Vagina (tissue), 2 donors: ENCODE results near the gene EXTL2.

Experiments used
- POLR2A ChIP-seq, 2 donors: fragments of 450-650 bp; IDR thresholded peaks; one replicate each; pipeline ENCODE4 v1.6.1; 2017; ENCODE audit warnings: antibody characterized with exemption in 2 of 2, mild to moderate bottlenecking in 2 of 2, moderate library complexity in 2 of 2
- POLR2AphosphoS5 ChIP-seq, 2 donors: sonication (generic); formaldehyde crosslinking; IDR thresholded peaks; one replicate each; pipeline ENCODE4 v1.9.0; 2017; ENCODE audit warnings: antibody characterized with exemption in 2 of 2, mild to moderate bottlenecking in 2 of 2, low read depth in 1 of 2; ENCODE audit not compliant: insufficient read depth in 1 of 2
- TF ChIP-seq, protein P1 (sequence below), 3 experiments: fragments of 450-650 bp in 2 of 3; fragments of 200-600 bp in 1 of 3; sonication (generic) in 1 of 3; IDR thresholded peaks; one replicate each; pipeline ENCODE4 v1.5.1; 2017 to 2019; ENCODE audit warnings: antibody characterized with exemption in 3 of 3, mild to moderate bottlenecking in 2 of 3, moderate library complexity in 2 of 3

DNA sequence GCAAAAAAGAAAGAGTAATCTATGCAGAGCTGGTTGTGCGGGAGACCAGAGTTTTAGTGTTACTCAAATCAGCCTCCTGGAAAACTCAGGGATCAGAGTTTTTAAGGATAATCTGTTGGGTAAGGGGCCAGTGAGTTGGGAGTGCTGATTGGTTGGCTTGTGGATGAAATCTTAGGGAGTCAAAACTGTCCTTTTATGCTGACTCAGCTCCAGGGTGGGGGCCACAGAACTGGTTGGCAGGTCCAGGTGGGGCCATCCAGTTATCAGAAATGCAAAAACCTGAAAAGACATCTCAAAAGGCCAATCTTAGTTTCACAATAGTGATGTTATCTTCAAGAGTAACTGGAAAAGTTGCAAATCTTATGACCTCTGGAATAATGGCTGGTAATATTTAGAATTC is 3.3 kb downstream of the EXTL2 start:
- TF ChIP-seq, protein P1, sequence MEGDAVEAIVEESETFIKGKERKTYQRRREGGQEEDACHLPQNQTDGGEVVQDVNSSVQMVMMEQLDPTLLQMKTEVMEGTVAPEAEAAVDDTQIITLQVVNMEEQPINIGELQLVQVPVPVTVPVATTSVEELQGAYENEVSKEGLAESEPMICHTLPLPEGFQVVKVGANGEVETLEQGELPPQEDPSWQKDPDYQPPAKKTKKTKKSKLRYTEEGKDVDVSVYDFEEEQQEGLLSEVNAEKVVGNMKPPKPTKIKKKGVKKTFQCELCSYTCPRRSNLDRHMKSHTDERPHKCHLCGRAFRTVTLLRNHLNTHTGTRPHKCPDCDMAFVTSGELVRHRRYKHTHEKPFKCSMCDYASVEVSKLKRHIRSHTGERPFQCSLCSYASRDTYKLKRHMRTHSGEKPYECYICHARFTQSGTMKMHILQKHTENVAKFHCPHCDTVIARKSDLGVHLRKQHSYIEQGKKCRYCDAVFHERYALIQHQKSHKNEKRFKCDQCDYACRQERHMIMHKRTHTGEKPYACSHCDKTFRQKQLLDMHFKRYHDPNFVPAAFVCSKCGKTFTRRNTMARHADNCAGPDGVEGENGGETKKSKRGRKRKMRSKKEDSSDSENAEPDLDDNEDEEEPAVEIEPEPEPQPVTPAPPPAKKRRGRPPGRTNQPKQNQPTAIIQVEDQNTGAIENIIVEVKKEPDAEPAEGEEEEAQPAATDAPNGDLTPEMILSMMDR (IDR thresholded peaks at IDR 0.05): no peak
- TF ChIP-seq POLR2A (IDR thresholded peaks at IDR 0.05) (no peak), POLR2AphosphoS5 (IDR thresholded peaks at IDR 0.05; ENCODE audit: insufficient read depth in 1 of 2, low read depth in 1 of 2) (no peak)
